Measurements from ENCODE around the gene OTULIN.

OTULIN gene

GRCh38 chr5:14664270-14665100, at the start of gene OTULIN:
TSS of gene OTULIN (plus strand) at chr5:14664718. CDS start at chr5:14664826, 108 bp downstream.
- peak; percentile 84 for DNase-seq

- DNase-seq = peak; percentile 60
Observed at GRCh38 chr5:14615365-14615764, 49.2 kb upstream of the OTULIN start.

- no peak for DNase-seq
Observed at GRCh38 chr5:14617441-14617840, 47.1 kb upstream of the OTULIN start.

GRCh38 chr5:14627270-14627669, 37.2 kb upstream of the OTULIN start:
- DNase-seq = no peak

- no peak for DNase-seq
Observed at GRCh38 chr5:14628346-14628745, 36.2 kb upstream of the OTULIN start.

GRCh38 chr5:14630671-14631070, 33.8 kb upstream of the OTULIN start:
- DNase-seq = no peak

GRCh38 chr5:14635656-14636055, 28.9 kb upstream of the OTULIN start:
- no peak for DNase-seq

- no peak for DNase-seq
Observed at GRCh38 chr5:14640765-14641164, 23.8 kb upstream of the OTULIN start.

- no peak for DNase-seq
Observed at GRCh38 chr5:14644623-14645237, 19.8 kb upstream of the OTULIN start.

- no peak for DNase-seq
Observed at GRCh38 chr5:14650052-14650451, 14.5 kb upstream of the OTULIN start.

- no peak for DNase-seq
Observed at GRCh38 chr5:14655146-14655741, 9.3 kb upstream of the OTULIN start.

- no peak for DNase-seq
Observed at GRCh38 chr5:14656898-14657297, 7.6 kb upstream of the OTULIN start.

GRCh38 chr5:14659821-14660607, 4.5 kb upstream of the OTULIN start:
- no peak for DNase-seq

- DNase-seq = no peak
Observed at GRCh38 chr5:14660833-14661232, 3.7 kb upstream of the OTULIN start.

GRCh38 chr5:14662721-14663260, 1.7 kb upstream of the OTULIN start:
- no peak for DNase-seq

GRCh38 chr5:14663734-14664269, 716 bp upstream of the OTULIN start:
- no peak for DNase-seq

- no peak for DNase-seq
Observed at GRCh38 chr5:14665101-14665822, 744 bp downstream of the OTULIN start.

GRCh38 chr5:14665949-14666348, 1.4 kb downstream of the OTULIN start:
- DNase-seq = no peak

- no peak for DNase-seq
Observed at GRCh38 chr5:14666357-14666756, 1.8 kb downstream of the OTULIN start.

GRCh38 chr5:14667290-14667689, 2.8 kb downstream of the OTULIN start:
- no peak for DNase-seq

GRCh38 chr5:14667770-14668169, 3.3 kb downstream of the OTULIN start:
- no peak for DNase-seq

GRCh38 chr5:14668181-14668591, 3.7 kb downstream of the OTULIN start:
- DNase-seq = no peak
